Stimulated activated naive CD8-positive, alpha-beta T cell treated with anti-CD3 and anti-CD28 coated beads, Interleukin-15, amount 100 ng/mL, for 72 hours (primary cell): ENCODE data around the gene DGAT2.

Experiments used
- ATAC-seq: fragments of 150-1000 bp; cut with Tn5 transposase; 2 replicates; pipeline ENCODE4 v1.10.0; 2021; ENCODE audit warnings: mild to moderate bottlenecking, moderate library complexity
- DNase-seq, 2 donors: peaks; one replicate each; pipeline ENCODE4 v3.0.0; 2021 to 2022
- H3K27ac Mint-ChIP-seq, 2 donors: one replicate each; pipeline ENCODE4 v1.8.0; 2022; ENCODE audit warnings: mild to moderate bottlenecking in 2 of 2, mixed read lengths in 2 of 2, moderate library complexity in 2 of 2
- H3K27me3 Mint-ChIP-seq: one replicate; pipeline ENCODE4 v1.8.0; 2022; ENCODE audit warnings: mixed read lengths
- H3K4me1 Mint-ChIP-seq: one replicate; pipeline ENCODE4 v1.8.0; 2022; ENCODE audit warnings: mild to moderate bottlenecking, mixed read lengths
- H3K4me3 Mint-ChIP-seq, 2 donors: one replicate each; pipeline ENCODE4 v1.8.0; 2022; ENCODE audit warnings: mild to moderate bottlenecking in 2 of 2, mixed read lengths in 2 of 2, moderate library complexity in 1 of 2
- H3K9me3 Mint-ChIP-seq, 2 donors: one replicate each; pipeline ENCODE4 v1.8.0; 2022; ENCODE audit warnings: mixed read lengths in 2 of 2

The DGAT2 gene

GRCh38 chr11:75768112-75768908 is at the start of gene DGAT2:
DGAT2 (plus strand) TSS chr11:75768778; CDS start chr11:75768992, 214 bp downstream.
- ATAC-seq (peak; percentile 90), DNase-seq (peak; percentile 75 to 80)
- Mint-ChIP-seq H3K4me1 (peaks cover 29% of the 10 kb centered on the region), H3K27ac (peak within 1 kb of the TSS; percentile 92 to 98), H3K27me3 (peaks cover 32% of the 10 kb centered on the region), H3K4me3 (peak within 1 kb of the TSS; percentile 75 to 83), H3K9me3 (no peaks in the 10 kb centered on the region)

- Mint-ChIP-seq H3K4me3 (no peak overlapping the region), H3K27ac (peak overlapping the region in 1 of 2 donors; percentile 44), H3K27me3 (no peaks in the 10 kb centered on the region), H3K4me1 (no peaks in the 10 kb centered on the region), H3K9me3 (no peaks in the 10 kb centered on the region)
- no peak for DNase-seq
- ATAC-seq, result no peak
These were observed 49.0 kb upstream of the DGAT2 start for GRCh38 chr11:75719340-75720239.

GRCh38 chr11:75720639-75721038 is 47.9 kb upstream of the DGAT2 start:
- no peaks in the 10 kb centered on the region for H3K9me3 Mint-ChIP-seq
- no peaks in the 10 kb centered on the region for H3K27me3 Mint-ChIP-seq
- H3K4me1 Mint-ChIP-seq, result no peaks in the 10 kb centered on the region
- H3K4me3 Mint-ChIP-seq, result no peak overlapping the region
- ATAC-seq, result no peak
- no peak overlapping the region for H3K27ac Mint-ChIP-seq
- no peak for DNase-seq

GRCh38 chr11:75721852-75722668 is 46.5 kb upstream of the DGAT2 start:
- H3K4me3 Mint-ChIP-seq, result no peak overlapping the region
- no peak for DNase-seq
- ATAC-seq, result no peak
- H3K27ac Mint-ChIP-seq, result no peak overlapping the region
- H3K9me3 Mint-ChIP-seq, result no peaks in the 10 kb centered on the region
- no peaks in the 10 kb centered on the region for H3K4me1 Mint-ChIP-seq
- H3K27me3 Mint-ChIP-seq, result no peaks in the 10 kb centered on the region

GRCh38 chr11:75722669-75723042 is 45.9 kb upstream of the DGAT2 start:
- H3K9me3 Mint-ChIP-seq, result no peaks in the 10 kb centered on the region
- no peaks in the 10 kb centered on the region for H3K4me1 Mint-ChIP-seq
- ATAC-seq (no peak), DNase-seq (no peak)
- no peak overlapping the region for H3K4me3 Mint-ChIP-seq
- H3K27ac Mint-ChIP-seq, result no peak overlapping the region
- no peaks in the 10 kb centered on the region for H3K27me3 Mint-ChIP-seq

- no peaks in the 10 kb centered on the region for H3K4me1 Mint-ChIP-seq
- no peak for ATAC-seq
- H3K4me3 Mint-ChIP-seq, result no peak overlapping the region
These were observed 42.8 kb upstream of the DGAT2 start for GRCh38 chr11:75725547-75726320.

GRCh38 chr11:75728992-75729391 is 39.6 kb upstream of the DGAT2 start:
- DNase-seq (no peak), ATAC-seq (no peak)
- Mint-ChIP-seq H3K27me3 (no peaks in the 10 kb centered on the region), H3K4me3 (no peak overlapping the region), H3K9me3 (no peaks in the 10 kb centered on the region), H3K27ac (no peak overlapping the region), H3K4me1 (no peaks in the 10 kb centered on the region)

More at GRCh38 chr11:75725547-75726320, 42.8 kb upstream of the DGAT2 start:
- no peaks in the 10 kb centered on the region for H3K9me3 Mint-ChIP-seq
- DNase-seq, result no peak
- no peak overlapping the region for H3K27ac Mint-ChIP-seq
- H3K27me3 Mint-ChIP-seq, result no peaks in the 10 kb centered on the region

GRCh38 chr11:75731095-75731494 is 37.5 kb upstream of the DGAT2 start:
- no peak for ATAC-seq
- H3K4me3 Mint-ChIP-seq, result no peak overlapping the region

GRCh38 chr11:75733071-75733430 is 35.5 kb upstream of the DGAT2 start:
- Mint-ChIP-seq H3K27ac (no peak overlapping the region), H3K4me3 (no peak overlapping the region), H3K9me3 (no peaks in the 10 kb centered on the region), H3K27me3 (peaks cover 15% of the 10 kb centered on the region), H3K4me1 (no peaks in the 10 kb centered on the region)
- DNase-seq (no peak), ATAC-seq (no peak)

More at GRCh38 chr11:75731095-75731494, 37.5 kb upstream of the DGAT2 start:
- no peaks in the 10 kb centered on the region for H3K4me1 Mint-ChIP-seq
- DNase-seq, result no peak
- no peak overlapping the region for H3K27ac Mint-ChIP-seq
- H3K9me3 Mint-ChIP-seq, result no peaks in the 10 kb centered on the region
- H3K27me3 Mint-ChIP-seq, result peaks cover 7% of the 10 kb centered on the region

GRCh38 chr11:75733431-75734107 is 35.0 kb upstream of the DGAT2 start:
- ATAC-seq (peak; percentile 91), DNase-seq (no peak)
- H3K27ac Mint-ChIP-seq, result no peak overlapping the region
- no peaks in the 10 kb centered on the region for H3K9me3 Mint-ChIP-seq
- H3K4me1 Mint-ChIP-seq, result no peaks in the 10 kb centered on the region
- H3K27me3 Mint-ChIP-seq, result peaks cover 15% of the 10 kb centered on the region
- no peak overlapping the region for H3K4me3 Mint-ChIP-seq

- no peak for ATAC-seq
- H3K27me3 Mint-ChIP-seq, result peaks cover 15% of the 10 kb centered on the region
- no peak overlapping the region for H3K27ac Mint-ChIP-seq
- no peaks in the 10 kb centered on the region for H3K4me1 Mint-ChIP-seq
- H3K4me3 Mint-ChIP-seq, result no peak overlapping the region
- no peaks in the 10 kb centered on the region for H3K9me3 Mint-ChIP-seq
- no peak for DNase-seq
These were observed 33.9 kb upstream of the DGAT2 start for GRCh38 chr11:75734491-75735180.

GRCh38 chr11:75735181-75735845 is 33.3 kb upstream of the DGAT2 start:
- ATAC-seq, result no peak

GRCh38 chr11:75737314-75737713 is 31.3 kb upstream of the DGAT2 start:
- Mint-ChIP-seq H3K4me3 (no peak overlapping the region), H3K27me3 (peaks cover 15% of the 10 kb centered on the region), H3K27ac (no peak overlapping the region), H3K9me3 (no peaks in the 10 kb centered on the region), H3K4me1 (no peaks in the 10 kb centered on the region)
- DNase-seq (no peak), ATAC-seq (no peak)

More at GRCh38 chr11:75735181-75735845, 33.3 kb upstream of the DGAT2 start:
- DNase-seq, result no peak
- Mint-ChIP-seq H3K4me3 (no peak overlapping the region), H3K27ac (no peak overlapping the region), H3K4me1 (no peaks in the 10 kb centered on the region), H3K27me3 (peaks cover 15% of the 10 kb centered on the region), H3K9me3 (no peaks in the 10 kb centered on the region)
